Ovary (tissue), 9 donors: ENCODE data around the gene TCERG1L. TPM values are rescaled to one million over a fixed set of nuclear protein-coding genes. Genes with fewer than 3 reads are reported as not detected.

Source experiments
- DNase-seq, 5 donors: peaks; one replicate each; pipeline ENCODE4 v3.0.0-alpha.2; 2019 to 2020
- H3K27ac ChIP-seq, 2 donors: fragments of 200-600 bp; one replicate each; pipeline versions ENCODE4 v1.5.1 to v1.8.0; 2019 to 2022
- H3K27me3 ChIP-seq: fragments of 200-600 bp; one replicate; pipeline ENCODE4 v1.8.0; 2022
- H3K36me3 ChIP-seq: fragments of 200-600 bp; sonication (generic); one replicate; pipeline ENCODE4 v1.5.1; 2019
- H3K4me1 ChIP-seq: one replicate; pipeline ENCODE4 v1.8.1; 2013; ENCODE audit warnings: mild to moderate bottlenecking, moderate library complexity; ENCODE audit not compliant: insufficient read depth
- H3K4me3 ChIP-seq: fragments of 200-600 bp; sonication (generic); one replicate; pipeline ENCODE4 v1.5.1; 2017
- H3K9me3 ChIP-seq, 2 donors: fragments of 200-600 bp in 1 of 2; sonication (generic) in 1 of 2; one replicate each; pipeline versions ENCODE4 v1.5.1 to v1.8.1; 2013 to 2019; ENCODE audit warnings: mild to moderate bottlenecking in 1 of 2, moderate library complexity in 1 of 2
- EP300 ChIP-seq: sonication (generic); formaldehyde crosslinking; IDR thresholded peaks from one replicate; pipeline ENCODE4 v1.6.1; 2017; ENCODE audit warnings: antibody characterized with exemption
- POLR2A ChIP-seq: fragments of 450-650 bp; IDR thresholded peaks from one replicate; pipeline ENCODE4 v1.6.1; 2017; ENCODE audit warnings: antibody characterized with exemption, mild to moderate bottlenecking, moderate library complexity
- WGBS, 3 donors: extraction: QIAGEN DNeasy Blood & Tissue Kit in 1 of 3; methylation state at CpG; one replicate each; pipeline versions ENCODE4 v1.1.5 to v1.1.7; 2013 to 2017; 5-methylcytosine and 5-hydroxymethylcytosine counted together
- intact Hi-C, 4 donors: fragments of 100-400 bp; cut with DNase I; formaldehyde crosslinking; loops; one replicate each; pipeline versions ENCODE4 v1.11.0 to v1.15.1; 2022 to 2023
- polyA plus RNA-seq, 2 donors: library from polyadenylated mRNA; stranded (reverse); fragments of 200-250 nt in 1 of 2; fragments of 350-450 nt in 1 of 2; fragmentation: Illumina TruSeq in 1 of 2; extraction: RNeasy Lipid Tissue Mini Kit (QIAGEN cat#74804) in 1 of 2; gene quantifications; one replicate each; pipeline ENCODE4 v1.2.3, GENCODE V29; 2013 to 2014
- total RNA-seq, 7 donors: library from RNA; depleted of rRNA in 2 of 7; stranded (reverse); fragments of >200 nt in 2 of 7; fragmentation: NEBNext Ultra II Directional in 3 of 7; extraction: Animal tissue kit (Norgen Biotek cat#: 25700) in 3 of 7; gene quantifications; one replicate each; pipeline versions ENCODE4 v1.1.0 to v1.2.4, GENCODE V29; 2016 to 2023
- TF ChIP-seq, protein P1 (sequence below), 3 donors: fragments of 450-650 bp in 2 of 3; fragments of 200-600 bp in 1 of 3; IDR thresholded peaks; one replicate each; pipeline versions ENCODE4 v1.5.1 to v1.8.0; 2016 to 2022; ENCODE audit warnings: antibody characterized with exemption in 3 of 3, mild to moderate bottlenecking in 1 of 3
- donor health status: DM: no; HTN: no; CAD: no; lungs with moderate emphysema.
- donor health status: DM: no; HTN: no; CAD: no.
- donor health status: Bipolar disorder and iron deficiency.
- donor health status: DM: yes; HTN: yes; CAD: no.
- donor health status: DM: no; HTN: no; CAD: no.
- donor health status: DM: yes; HTN: yes; CAD: no.

TCERG1L gene
- total and polyA plus RNA-seq, 9 donors: 1.1 to 8.0 (median 1.8) TPM

DNA sequence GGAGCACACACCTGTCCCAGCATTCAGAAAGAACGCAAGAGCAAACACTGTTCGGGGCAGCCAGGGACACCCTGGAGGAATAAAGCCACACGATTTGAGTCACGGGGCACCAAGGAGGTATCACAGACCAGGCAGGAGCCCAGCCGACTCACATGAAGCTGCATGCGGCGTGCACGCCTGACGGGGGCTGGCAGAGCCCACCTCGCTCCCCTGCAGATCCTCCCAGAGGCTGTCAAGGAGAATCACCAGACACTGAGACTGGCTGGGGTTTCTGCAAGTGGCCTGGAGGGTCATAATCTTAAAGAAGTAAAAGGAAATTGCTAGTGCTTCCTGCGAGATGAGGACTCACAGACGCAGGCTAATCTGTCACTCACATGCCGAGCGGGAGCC, 61.6 kb downstream of the TCERG1L start:
- WGBS, 3 donors: 69 to 73% (median 73%) methylated on average over 14 of the region's 14 CpGs
- Histone ChIP-seq H3K27ac (no peak overlapping the region), H3K9me3 (no peaks in the 10 kb centered on the region), H3K4me1 (no peaks in the 10 kb centered on the region), H3K4me3 (no peak overlapping the region), H3K27me3 (no peaks in the 10 kb centered on the region), H3K36me3 (no peaks in the 10 kb centered on the region)
- DNase-seq: no peak
- intact Hi-C loops: loop anchor here in 1 of 4 donors (5.0 kb wide), 1 partner anchor 1107 kb away; no protein-coding TSS in a partner anchor
- TF ChIP-seq EP300 (no peak), POLR2A (no peak)
- TF ChIP-seq, protein P1, sequence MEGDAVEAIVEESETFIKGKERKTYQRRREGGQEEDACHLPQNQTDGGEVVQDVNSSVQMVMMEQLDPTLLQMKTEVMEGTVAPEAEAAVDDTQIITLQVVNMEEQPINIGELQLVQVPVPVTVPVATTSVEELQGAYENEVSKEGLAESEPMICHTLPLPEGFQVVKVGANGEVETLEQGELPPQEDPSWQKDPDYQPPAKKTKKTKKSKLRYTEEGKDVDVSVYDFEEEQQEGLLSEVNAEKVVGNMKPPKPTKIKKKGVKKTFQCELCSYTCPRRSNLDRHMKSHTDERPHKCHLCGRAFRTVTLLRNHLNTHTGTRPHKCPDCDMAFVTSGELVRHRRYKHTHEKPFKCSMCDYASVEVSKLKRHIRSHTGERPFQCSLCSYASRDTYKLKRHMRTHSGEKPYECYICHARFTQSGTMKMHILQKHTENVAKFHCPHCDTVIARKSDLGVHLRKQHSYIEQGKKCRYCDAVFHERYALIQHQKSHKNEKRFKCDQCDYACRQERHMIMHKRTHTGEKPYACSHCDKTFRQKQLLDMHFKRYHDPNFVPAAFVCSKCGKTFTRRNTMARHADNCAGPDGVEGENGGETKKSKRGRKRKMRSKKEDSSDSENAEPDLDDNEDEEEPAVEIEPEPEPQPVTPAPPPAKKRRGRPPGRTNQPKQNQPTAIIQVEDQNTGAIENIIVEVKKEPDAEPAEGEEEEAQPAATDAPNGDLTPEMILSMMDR (IDR thresholded peaks at IDR 0.05): no peak

DNA sequence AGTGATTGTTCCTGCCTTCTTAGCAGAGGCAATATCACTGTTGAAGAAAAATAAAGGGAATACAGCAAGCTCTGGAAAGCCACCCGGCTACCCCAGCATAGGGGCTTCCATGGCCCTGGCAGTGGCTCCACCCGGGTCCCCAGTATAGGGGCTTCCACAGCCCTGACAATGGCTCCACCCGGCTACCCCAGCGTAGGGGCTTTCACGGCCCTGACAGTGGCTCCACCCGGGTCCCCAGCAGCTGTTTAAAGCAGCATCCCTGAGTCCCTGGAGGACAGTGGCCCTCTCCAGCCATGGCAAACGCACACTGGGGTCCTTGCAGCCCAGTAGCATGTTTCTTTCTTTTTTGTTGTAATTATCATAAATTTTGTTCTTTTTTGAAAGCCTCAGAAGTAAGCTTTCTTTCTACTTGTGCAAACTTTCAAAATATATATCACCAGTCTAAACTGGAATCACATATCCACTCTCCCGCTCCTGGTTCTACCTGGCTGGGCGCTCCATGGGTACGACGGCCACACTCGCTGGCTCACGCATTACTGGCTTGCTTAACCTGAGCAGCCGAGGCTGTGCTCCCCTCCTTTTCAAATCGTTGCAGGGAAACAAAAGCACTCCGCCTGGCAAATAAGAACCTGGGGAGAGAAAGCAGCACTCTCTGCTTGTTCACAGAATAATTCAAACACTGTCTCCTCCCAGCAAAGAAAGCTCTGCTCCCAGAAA, 62.1 kb downstream of the TCERG1L start:
- Histone ChIP-seq H3K36me3 (no peaks in the 10 kb centered on the region), H3K4me1 (no peaks in the 10 kb centered on the region), H3K27me3 (no peaks in the 10 kb centered on the region), H3K9me3 (no peaks in the 10 kb centered on the region), H3K4me3 (no peak overlapping the region), H3K27ac (no peak overlapping the region)
- no peak for DNase-seq
- WGBS, 3 donors: 80% methylated on average over 16 of the region's 16 CpGs
- intact Hi-C loops: no loop called here
- no peak for TF ChIP-seq EP300
- no peak for TF ChIP-seq POLR2A
- TF ChIP-seq, protein P1 (IDR thresholded peaks at IDR 0.05): no peak

DNA sequence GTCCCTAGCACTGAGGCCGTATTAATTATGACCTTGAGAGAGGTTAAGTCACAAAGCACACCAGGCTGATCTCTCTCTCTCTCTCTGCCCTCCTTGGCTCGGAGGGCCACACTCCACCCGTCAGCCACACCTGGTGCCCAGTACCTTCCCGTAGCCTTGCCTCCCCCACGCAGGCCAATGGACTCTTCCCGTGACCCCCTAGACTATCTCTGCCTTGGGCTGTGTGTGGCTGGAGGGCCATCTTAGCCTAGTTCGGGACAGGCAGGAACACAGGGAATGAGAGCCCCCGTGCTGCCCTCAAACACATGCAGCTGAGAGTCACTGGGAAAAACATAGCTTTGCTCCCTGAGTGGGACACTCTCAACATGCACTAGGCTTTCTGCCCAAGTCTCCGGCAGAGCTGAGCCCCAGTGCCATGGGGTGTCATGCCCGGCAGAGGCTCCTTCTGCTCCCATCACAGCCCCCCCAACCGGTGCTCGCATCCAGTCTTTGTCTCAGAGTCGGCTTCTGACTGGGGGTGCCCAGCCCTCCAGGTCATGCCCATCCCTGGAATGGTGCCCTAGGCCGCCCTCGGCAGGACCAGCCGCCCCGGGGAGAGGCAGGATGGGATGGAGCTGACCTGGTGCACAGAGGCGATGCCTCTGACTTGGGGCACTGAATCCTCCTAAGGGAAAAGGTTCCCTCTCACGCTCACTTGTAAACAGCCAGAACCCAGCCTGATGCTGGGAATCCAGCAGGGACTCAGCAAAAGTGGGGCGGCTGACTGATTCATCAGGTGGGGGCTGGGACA, 63.0 kb downstream of the TCERG1L start:
- Histone ChIP-seq H3K4me3 (no peak overlapping the region), H3K27ac (no peak overlapping the region), H3K4me1 (no peaks in the 10 kb centered on the region), H3K36me3 (no peaks in the 10 kb centered on the region), H3K9me3 (no peaks in the 10 kb centered on the region), H3K27me3 (no peaks in the 10 kb centered on the region)
- no peak for DNase-seq
- WGBS, 3 donors: 84 to 87% (median 87%) methylated on average over 20 of the region's 20 CpGs
- no peak for TF ChIP-seq POLR2A
- TF ChIP-seq, protein P1 (IDR thresholded peaks at IDR 0.05): no peak
- TF ChIP-seq EP300: no peak
- intact Hi-C loops: no loop called here

DNA sequence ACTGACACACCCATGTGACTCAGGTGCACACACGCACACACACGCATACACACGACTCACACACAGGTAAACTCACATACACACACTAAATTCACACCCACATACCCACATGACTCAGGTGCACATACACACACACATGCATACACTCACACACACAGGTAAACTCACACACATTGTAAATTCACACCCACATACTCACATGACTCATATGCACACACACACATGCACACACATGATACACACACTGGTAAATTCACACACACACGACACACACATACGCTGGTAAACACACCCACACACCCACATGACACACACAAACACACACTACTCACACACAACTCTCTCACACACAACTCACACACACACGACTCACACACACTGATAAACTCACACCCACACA, 63.6 kb downstream of the TCERG1L start:
- intact Hi-C loops: no loop called here
- H3K4me3 ChIP-seq: no peak overlapping the region
- WGBS, 3 donors: 79 to 89% (median 86%) methylated on average over 6 of the region's 6 CpGs
- no peaks in the 10 kb centered on the region for H3K9me3 ChIP-seq
- no peak for DNase-seq
- H3K4me1 ChIP-seq: no peaks in the 10 kb centered on the region
- no peaks in the 10 kb centered on the region for H3K36me3 ChIP-seq
- H3K27me3 ChIP-seq: no peaks in the 10 kb centered on the region
- TF ChIP-seq EP300 (no peak), POLR2A (no peak)
- TF ChIP-seq, protein P1 (IDR thresholded peaks at IDR 0.05): no peak
- no peak overlapping the region for H3K27ac ChIP-seq
